A673 (cell line): ENCODE data around the gene MIEN1.

Experiments
- CTCF ChIP-seq: fragments of 300-800, 200-600 bp; sonication (generic); conservative IDR thresholded peaks from 2 replicates; pipeline ENCODE4 v1.5.1; 2017; ENCODE audit warnings: low read depth, mild to moderate bottlenecking, antibody characterized with exemption, low read length, moderate library complexity, mixed read lengths
- EZH2 ChIP-seq: fragments of 200-600 bp; sonication (generic); IDR thresholded peaks from 2 replicates; pipeline ENCODE4 v1.6.1; 2017; ENCODE audit warnings: borderline replicate concordance, low read depth, mild to moderate bottlenecking, mixed read lengths, antibody characterized with exemption, low read length; ENCODE audit not compliant: poor library complexity, severe bottlenecking

- TF ChIP-seq CTCF, result no peak
- TF ChIP-seq EZH2, result no peak
Measured at GRCh38 chr17:39752241-39752881, 22.0 kb upstream of the MIEN1 start.
